Measurements from ENCODE around the gene POLR3GL.
A peak's percentile ranks its signal among the peaks of the same experiment; 100 is the strongest.
"Not testable (repeated sequence)": the region's sequence is repeated elsewhere in the genome, so short reads cannot be mapped to it uniquely, and the experiment has no call there.

Gene POLR3GL

GRCh38 chr1:145964328-145965118 lies at the start of gene POLR3GL, which contains the start of gene ANKRD34A:
Gene POLR3GL, plus strand, starts transcription at chr1:145964690. Its CDS starts 10,176 bp downstream, at chr1:145974866.
Gene ANKRD34A, minus strand, starts transcription at chr1:145964575. Its CDS starts 2,816 bp downstream, at chr1:145961759.
- DNase-seq = peak; percentile 82 to 92 (median 86)

GRCh38 chr1:145916745-145917144 lies 47.7 kb upstream of the POLR3GL start:
- DNase-seq = no peak

- DNase-seq = no peak
Measured at GRCh38 chr1:145917595-145917994, 46.9 kb upstream of the POLR3GL start.

- DNase-seq = peak; percentile 89 to 99 (median 96)
Measured at GRCh38 chr1:145918144-145918991, 46.1 kb upstream of the POLR3GL start, which contains the start of gene PEX11B. Gene PEX11B, minus strand, starts transcription at chr1:145918717. Its CDS starts 29 bp downstream, at chr1:145918688.

- peak in 1 of 6 experiments; percentile 2 for DNase-seq
Measured at GRCh38 chr1:145918992-145919939, 45.2 kb upstream of the POLR3GL start.

GRCh38 chr1:145920297-145920696 lies 44.2 kb upstream of the POLR3GL start:
- DNase-seq = not testable (repeated sequence)

- DNase-seq = no peak
Measured at GRCh38 chr1:145922266-145922665, 42.2 kb upstream of the POLR3GL start.

GRCh38 chr1:145926686-145927062 lies 37.8 kb upstream of the POLR3GL start:
- DNase-seq = peak in 1 of 6 experiments; percentile 38

- DNase-seq = peak; percentile 79 to 97 (median 94)
Measured at GRCh38 chr1:145927063-145927886, 37.2 kb upstream of the POLR3GL start, which contains the start of gene RBM8A. Gene RBM8A, minus strand, starts transcription at chr1:145927484. Its CDS starts 58 bp downstream, at chr1:145927426.

- no peak for DNase-seq
Measured at GRCh38 chr1:145927916-145928643, 36.4 kb upstream of the POLR3GL start.

GRCh38 chr1:145932522-145933009 lies 31.9 kb upstream of the POLR3GL start:
- peak in 4 of 6 experiments; percentile 7 to 64 (median 33) for DNase-seq

GRCh38 chr1:145935708-145936107 lies 28.8 kb upstream of the POLR3GL start:
- no peak for DNase-seq

GRCh38 chr1:145936247-145936646 lies 28.2 kb upstream of the POLR3GL start:
- no peak for DNase-seq

GRCh38 chr1:145937436-145937835 lies 27.1 kb upstream of the POLR3GL start:
- DNase-seq = no peak

- no peak for DNase-seq
Measured at GRCh38 chr1:145942405-145942804, 22.1 kb upstream of the POLR3GL start.

- DNase-seq = no peak
Measured at GRCh38 chr1:145942871-145943270, 21.6 kb upstream of the POLR3GL start.

- DNase-seq = no peak
Measured at GRCh38 chr1:145944532-145944931, 20.0 kb upstream of the POLR3GL start.

GRCh38 chr1:145946477-145946986 lies 18.0 kb upstream of the POLR3GL start:
- no peak for DNase-seq

- no peak for DNase-seq
Measured at GRCh38 chr1:145947551-145947950, 16.9 kb upstream of the POLR3GL start.

GRCh38 chr1:145949219-145949618 lies 15.3 kb upstream of the POLR3GL start:
- DNase-seq = no peak
